T1000 (cell line): ENCODE data around the gene C10orf95.

Experiments used
- DNase-seq: peaks from one replicate; lab custom pipeline; 2025; ENCODE audit warnings: mixed read lengths; lab: John Stamatoyannopoulos, UW

C10orf95 gene

DNA sequence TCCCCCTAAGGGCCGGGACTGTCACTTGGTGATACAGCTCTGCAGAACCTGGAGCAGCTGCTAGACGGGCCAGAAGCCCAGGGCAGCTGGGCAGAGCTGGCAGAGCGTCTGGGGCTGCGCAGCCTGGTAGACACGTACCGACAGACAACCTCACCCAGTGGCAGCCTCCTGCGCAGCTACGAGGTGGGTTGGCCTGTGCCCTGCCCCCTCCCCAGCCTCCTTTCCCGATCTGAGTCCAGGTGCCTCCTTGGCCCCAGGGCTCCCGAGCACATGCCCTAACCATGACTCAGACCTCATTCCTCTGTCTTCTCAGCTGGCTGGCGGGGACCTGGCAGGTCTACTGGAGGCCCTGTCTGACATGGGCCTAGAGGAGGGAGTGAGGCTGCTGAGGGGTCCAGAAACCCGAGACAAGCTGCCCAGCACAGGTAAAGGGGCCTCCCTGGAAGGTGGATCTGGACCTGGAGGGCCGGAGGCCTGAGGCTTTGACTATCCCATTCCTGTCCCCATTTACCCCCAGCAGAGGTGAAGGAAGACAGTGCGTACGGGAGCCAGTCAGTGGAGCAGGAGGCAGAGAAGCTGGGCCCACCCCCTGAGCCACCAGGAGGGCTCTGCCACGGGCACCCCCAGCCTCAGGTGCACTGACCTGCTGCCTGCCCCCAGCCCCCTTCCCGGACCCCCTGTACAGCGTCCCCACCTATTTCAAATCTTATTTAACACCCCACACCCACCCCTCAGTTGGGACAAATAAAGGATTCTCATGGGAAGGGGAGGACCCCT lies 49.4 kb downstream of the C10orf95 start:
- DNase-seq, result peak; percentile 23

DNA sequence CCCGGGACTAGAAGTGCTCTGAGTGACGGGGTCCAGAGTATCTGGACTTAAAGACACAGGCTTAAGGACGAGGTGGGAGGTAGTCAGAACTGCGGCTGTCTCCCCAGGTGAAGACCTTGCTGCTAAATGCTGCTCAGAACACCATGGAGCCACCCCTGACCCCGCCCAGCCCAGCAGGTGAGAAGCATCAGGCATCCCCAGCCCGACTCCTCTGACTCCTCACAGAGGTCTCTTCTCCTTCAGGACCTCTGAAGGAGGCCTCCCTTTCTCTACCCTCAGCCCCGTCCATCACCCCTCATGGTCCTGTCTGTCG lies 50.0 kb downstream of the C10orf95 start:
- no peak for DNase-seq

DNA sequence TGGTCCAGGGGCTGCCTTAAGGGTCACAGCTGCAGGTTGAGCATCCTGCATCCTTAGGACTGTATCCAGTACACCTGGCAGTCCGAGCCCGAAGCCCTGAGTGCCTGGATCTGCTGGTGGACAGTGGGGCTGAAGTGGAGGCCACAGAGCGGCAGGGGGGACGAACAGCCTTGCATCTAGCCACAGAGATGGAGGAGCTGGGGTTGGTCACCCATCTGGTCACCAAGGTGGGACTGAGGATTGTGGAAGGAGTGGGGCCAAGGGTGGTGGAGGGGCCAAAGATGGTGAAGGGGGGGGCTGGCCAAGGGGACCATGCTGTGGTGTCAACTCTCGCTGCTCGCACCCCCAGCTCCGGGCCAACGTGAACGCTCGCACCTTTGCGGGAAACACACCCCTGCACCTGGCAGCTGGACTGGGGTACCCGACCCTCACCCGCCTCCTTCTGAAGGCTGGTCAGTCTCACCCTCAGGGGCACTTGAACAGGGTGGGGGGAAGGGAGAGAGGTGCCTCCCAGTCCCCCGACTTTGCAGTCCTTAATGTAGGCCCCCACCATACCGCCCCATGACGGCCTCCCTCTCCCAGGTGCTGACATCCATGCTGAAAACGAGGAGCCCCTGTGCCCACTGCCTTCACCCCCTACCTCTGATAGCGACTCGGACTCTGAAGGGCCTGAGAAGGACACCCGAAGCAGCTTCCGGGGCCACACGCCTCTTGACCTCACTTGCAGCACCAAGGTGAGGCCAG lies 50.6 kb downstream of the C10orf95 start:
- DNase-seq, result no peak

DNA sequence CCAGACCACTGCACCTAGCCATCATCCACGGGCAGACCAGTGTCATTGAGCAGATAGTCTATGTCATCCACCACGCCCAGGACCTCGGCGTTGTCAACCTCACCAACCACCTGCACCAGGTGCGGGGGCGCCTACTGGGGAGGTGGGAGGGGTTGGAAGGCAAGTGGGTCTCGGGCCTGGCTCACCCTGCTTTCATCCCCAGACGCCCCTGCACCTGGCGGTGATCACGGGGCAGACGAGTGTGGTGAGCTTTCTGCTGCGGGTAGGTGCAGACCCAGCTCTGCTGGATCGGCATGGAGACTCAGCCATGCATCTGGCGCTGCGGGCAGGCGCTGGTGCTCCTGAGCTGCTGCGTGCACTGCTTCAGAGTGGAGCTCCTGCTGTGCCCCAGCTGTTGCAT lies 51.3 kb downstream of the C10orf95 start:
- DNase-seq, result no peak
